ENCODE data around the gene CFAP74.
A peak's percentile ranks its signal among the peaks of the same experiment; 100 is the strongest.

The CFAP74 gene

GRCh38 chr1:1956101-1956500 lies 47.5 kb downstream of the CFAP74 start:
- peaks cover 23% of the 10 kb centered on the region for H3K27me3 Mint-ChIP-seq (ENCODE audit: low read depth)
- H3K4me1 Mint-ChIP-seq: peaks cover 5% of the 10 kb centered on the region
- TF ChIP-seq, protein P1, sequence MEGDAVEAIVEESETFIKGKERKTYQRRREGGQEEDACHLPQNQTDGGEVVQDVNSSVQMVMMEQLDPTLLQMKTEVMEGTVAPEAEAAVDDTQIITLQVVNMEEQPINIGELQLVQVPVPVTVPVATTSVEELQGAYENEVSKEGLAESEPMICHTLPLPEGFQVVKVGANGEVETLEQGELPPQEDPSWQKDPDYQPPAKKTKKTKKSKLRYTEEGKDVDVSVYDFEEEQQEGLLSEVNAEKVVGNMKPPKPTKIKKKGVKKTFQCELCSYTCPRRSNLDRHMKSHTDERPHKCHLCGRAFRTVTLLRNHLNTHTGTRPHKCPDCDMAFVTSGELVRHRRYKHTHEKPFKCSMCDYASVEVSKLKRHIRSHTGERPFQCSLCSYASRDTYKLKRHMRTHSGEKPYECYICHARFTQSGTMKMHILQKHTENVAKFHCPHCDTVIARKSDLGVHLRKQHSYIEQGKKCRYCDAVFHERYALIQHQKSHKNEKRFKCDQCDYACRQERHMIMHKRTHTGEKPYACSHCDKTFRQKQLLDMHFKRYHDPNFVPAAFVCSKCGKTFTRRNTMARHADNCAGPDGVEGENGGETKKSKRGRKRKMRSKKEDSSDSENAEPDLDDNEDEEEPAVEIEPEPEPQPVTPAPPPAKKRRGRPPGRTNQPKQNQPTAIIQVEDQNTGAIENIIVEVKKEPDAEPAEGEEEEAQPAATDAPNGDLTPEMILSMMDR (IDR thresholded peaks at IDR 0.05; ENCODE audit: unreplicated experiment in 3 of 3): no peak
- H3K4me3 Mint-ChIP-seq: no peak overlapping the region
- no peak overlapping the region for H3K27ac Mint-ChIP-seq
- H3K9me3 Mint-ChIP-seq: no peaks in the 10 kb centered on the region
- H3K36me3 Mint-ChIP-seq (ENCODE audit: low read depth): no peaks in the 10 kb centered on the region

DNA sequence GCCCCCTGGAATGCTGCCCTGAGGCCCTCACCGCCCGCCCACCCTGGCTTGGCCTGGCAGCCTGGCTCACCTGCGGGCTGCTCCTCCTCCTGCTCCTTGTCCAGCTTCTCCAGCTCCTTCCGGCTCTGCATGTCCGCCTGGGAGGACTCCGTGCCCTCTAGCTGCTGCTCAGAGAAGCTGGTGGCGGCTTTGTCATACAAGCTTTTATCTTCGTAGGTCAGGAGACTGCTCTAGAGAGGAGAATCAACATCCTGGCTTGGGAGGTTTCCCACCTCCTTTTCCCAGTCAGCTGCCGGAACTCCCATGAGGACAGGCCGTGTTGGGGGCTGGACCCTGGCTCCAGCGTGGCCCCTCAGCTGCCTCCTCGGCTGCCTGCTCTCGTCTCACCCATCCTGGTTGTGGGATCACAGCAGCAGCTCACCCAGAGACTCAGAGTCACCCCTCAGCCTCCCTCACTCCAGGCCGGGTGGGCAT lies 47.9 kb downstream of the CFAP74 start:
- Mint-ChIP-seq H3K9me3 (no peaks in the 10 kb centered on the region), H3K27me3 (ENCODE audit: low read depth) (peaks cover 23% of the 10 kb centered on the region), H3K4me3 (no peak overlapping the region), H3K36me3 (ENCODE audit: low read depth) (no peaks in the 10 kb centered on the region), H3K4me1 (peaks cover under 1% of the 10 kb centered on the region), H3K27ac (no peak overlapping the region)
- TF ChIP-seq, protein P1 (IDR thresholded peaks at IDR 0.05; ENCODE audit: unreplicated experiment in 3 of 3): no peak

DNA sequence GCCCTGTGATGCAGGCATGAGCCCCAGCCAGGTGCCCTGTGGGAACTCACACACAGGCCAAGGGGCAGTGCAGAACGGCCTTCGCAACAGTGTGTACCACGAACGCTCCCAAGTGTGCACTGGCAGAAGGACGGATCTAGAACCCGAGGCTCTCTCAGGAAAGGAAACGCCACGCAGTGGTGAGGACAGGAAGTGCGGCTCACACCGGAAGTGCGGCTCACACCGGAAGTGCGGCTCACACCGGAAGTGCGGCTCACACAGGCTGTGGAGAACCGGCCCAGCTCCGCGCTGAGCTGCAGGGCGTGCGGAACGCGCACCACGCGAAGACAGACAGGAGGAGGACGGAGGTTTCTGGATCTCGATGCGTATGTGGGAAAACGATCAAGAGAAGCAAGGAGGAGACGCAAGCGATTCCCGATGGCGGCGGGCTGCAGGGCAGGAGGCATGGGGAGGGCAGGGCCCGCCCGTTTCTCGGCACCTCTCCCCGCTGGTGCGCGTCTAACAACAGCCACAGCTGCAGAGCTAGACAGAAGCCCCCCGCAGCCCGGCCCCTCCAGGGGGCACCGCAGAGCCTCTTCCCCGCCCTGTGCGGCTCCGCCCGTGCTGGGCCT lies 48.6 kb downstream of the CFAP74 start:
- no peaks in the 10 kb centered on the region for H3K36me3 Mint-ChIP-seq (ENCODE audit: low read depth)
- no peak overlapping the region for H3K27ac Mint-ChIP-seq
- TF ChIP-seq, protein P1 (IDR thresholded peaks at IDR 0.05; ENCODE audit: unreplicated experiment in 3 of 3): peak in 1 of 3 experiments; percentile 6
- no peaks in the 10 kb centered on the region for H3K9me3 Mint-ChIP-seq
- peaks cover 22% of the 10 kb centered on the region for H3K27me3 Mint-ChIP-seq (ENCODE audit: low read depth)
- no peak overlapping the region for H3K4me3 Mint-ChIP-seq
- H3K4me1 Mint-ChIP-seq: no peaks in the 10 kb centered on the region

GRCh38 chr1:1954015-1954414 lies 49.6 kb downstream of the CFAP74 start:
- TF ChIP-seq, protein P1 (IDR thresholded peaks at IDR 0.05; ENCODE audit: unreplicated experiment in 3 of 3): no peak
- H3K9me3 Mint-ChIP-seq: no peaks in the 10 kb centered on the region
- no peaks in the 10 kb centered on the region for H3K4me1 Mint-ChIP-seq
- no peaks in the 10 kb centered on the region for H3K36me3 Mint-ChIP-seq (ENCODE audit: low read depth)
- peaks cover 23% of the 10 kb centered on the region for H3K27me3 Mint-ChIP-seq (ENCODE audit: low read depth)
- no peak overlapping the region for H3K27ac Mint-ChIP-seq
- no peak overlapping the region for H3K4me3 Mint-ChIP-seq

DNA sequence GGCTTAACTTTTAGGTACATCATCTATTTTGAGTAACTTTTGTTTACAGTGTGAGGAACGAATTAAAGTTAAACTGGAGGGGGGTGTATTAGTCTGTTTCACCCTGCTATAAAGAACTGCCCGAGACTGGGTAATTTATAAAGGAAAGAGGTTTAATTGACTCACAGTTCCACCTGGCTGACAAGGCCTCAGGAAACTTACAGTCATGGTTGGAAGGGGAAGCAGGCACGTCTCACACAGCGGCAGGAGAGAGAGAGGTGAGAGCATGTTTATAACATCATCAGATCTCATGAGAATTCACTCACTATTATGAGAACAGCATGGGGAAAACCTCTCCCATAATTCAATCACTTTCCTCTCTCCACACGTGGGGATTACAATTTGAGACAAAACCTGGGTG lies 52.6 kb downstream of the CFAP74 start:
- H3K27ac Mint-ChIP-seq: no peak overlapping the region
- TF ChIP-seq, protein P1 (IDR thresholded peaks at IDR 0.05; ENCODE audit: unreplicated experiment in 3 of 3): no peak
- no peaks in the 10 kb centered on the region for H3K9me3 Mint-ChIP-seq
- no peak overlapping the region for H3K4me3 Mint-ChIP-seq
- no peaks in the 10 kb centered on the region for H3K36me3 Mint-ChIP-seq (ENCODE audit: low read depth)
- peaks cover 23% of the 10 kb centered on the region for H3K27me3 Mint-ChIP-seq (ENCODE audit: low read depth)
- no peaks in the 10 kb centered on the region for H3K4me1 Mint-ChIP-seq

DNA sequence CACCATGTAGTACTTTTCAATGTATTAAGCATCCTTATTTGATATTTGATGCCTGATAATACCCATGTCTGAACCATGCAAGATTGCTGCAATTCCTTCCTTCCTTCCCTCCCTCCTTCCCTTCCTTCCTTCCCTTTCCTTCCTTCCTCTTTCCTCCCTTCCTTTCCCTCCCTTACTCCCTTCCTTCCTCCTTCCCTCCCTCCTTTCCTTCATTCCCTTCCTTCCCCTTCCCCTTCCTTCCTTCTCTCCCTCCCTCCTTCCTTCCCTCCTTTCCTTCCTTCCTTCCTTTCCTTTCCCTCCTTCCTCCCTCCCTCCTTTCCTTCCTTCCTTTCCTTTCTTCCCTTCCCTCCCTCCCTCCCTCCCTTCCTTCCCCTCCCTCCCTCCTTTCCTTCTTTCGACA lies 54.8 kb downstream of the CFAP74 start:
- Mint-ChIP-seq H3K4me1 (peaks cover 5% of the 10 kb centered on the region), H3K36me3 (ENCODE audit: low read depth) (no peaks in the 10 kb centered on the region), H3K27me3 (ENCODE audit: low read depth) (peaks cover 26% of the 10 kb centered on the region), H3K27ac (peak overlapping the region in 1 of 3 experiments; percentile 63), H3K4me3 (no peak overlapping the region), H3K9me3 (no peaks in the 10 kb centered on the region)
- TF ChIP-seq, protein P1 (IDR thresholded peaks at IDR 0.05; ENCODE audit: unreplicated experiment in 3 of 3): no peak
